SK-N-SH (cell line): Measurements from ENCODE around the gene P3H4. TPM values are rescaled to one million over a fixed set of nuclear protein-coding genes. Genes with fewer than 3 reads are reported as not detected.
"Not testable (repeated sequence)": the region's sequence is repeated elsewhere in the genome, so short reads cannot be mapped to it uniquely, and the experiment has no call there.

ENCODE experiments used
- CTCF ChIA-PET: fragments of 300-600, 350-600 bp; formaldehyde crosslinking; extraction: SDS; loops from one replicate; lab custom pipeline; 2021; lab: Yijun Ruan, JAX
- POLR2A ChIA-PET: fragments of 350-600 bp; sonication (Branson Sonifier 250); formaldehyde crosslinking; extraction: SDS; loops from one replicate; lab custom pipeline; 2020; ENCODE audit warnings: antibody characterized with exemption, inconsistent platforms; lab: Yijun Ruan, JAX
- DNase-seq: peaks from one replicate; pipeline ENCODE4 v3.0.0; 2012
- H2AFZ ChIP-seq: fragments of 200-600 bp; sonication (generic); 2 replicates; pipeline ENCODE4 v1.8.1; 2016; ENCODE audit warnings: antibody characterized with exemption, mild to moderate bottlenecking, low read depth
- H3F3A ChIP-seq: fragments of 200-600 bp; sonication (generic); replicated peaks from 2 replicates; pipeline ENCODE3; 2016; ENCODE audit warnings: antibody characterized with exemption, mild to moderate bottlenecking; ENCODE audit not compliant: insufficient read depth
- H3K27ac ChIP-seq, 2 experiments: fragments of 200-500 bp in 1 of 2; fragments of 200-600 bp in 1 of 2; sonication (Bioruptor generic) in 1 of 2; sonication (generic), shearing (Covaris generic) in 1 of 2; 2 replicates each; pipeline versions ENCODE4 v1.5.1 to v1.6.1; 2014 to 2016; ENCODE audit warnings: low read depth in 2 of 2, inconsistent platforms in 1 of 2, low read length in 1 of 2, mild to moderate bottlenecking in 1 of 2, mixed read lengths in 1 of 2
- H3K27me3 ChIP-seq: fragments of 200-600 bp; sonication (generic), shearing (Covaris generic); 2 replicates; pipeline ENCODE4 v1.6.1; 2016; ENCODE audit warnings: mixed run types; ENCODE audit not compliant: insufficient read depth
- H3K36me3 ChIP-seq, 2 experiments: fragments of 200-500 bp in 1 of 2; fragments of 200-600 bp in 1 of 2; sonication (Bioruptor generic) in 1 of 2; sonication (generic) in 1 of 2; replicated peaks in 1 of 2; 2 replicates each; pipeline versions ENCODE3 to v1.5.1; 2014 to 2016; ENCODE audit warnings: low read length in 1 of 2, mild to moderate bottlenecking in 1 of 2; ENCODE audit not compliant: insufficient read depth in 2 of 2, control insufficient read depth in 1 of 2
- H3K4me1 ChIP-seq, 2 experiments: fragments of 200-500 bp in 1 of 2; fragments of 200-600 bp in 1 of 2; sonication (Bioruptor generic) in 1 of 2; sonication (generic), shearing (Covaris generic) in 1 of 2; 2 replicates each; pipeline versions ENCODE4 v1.5.1 to v1.6.1; 2014 to 2016; ENCODE audit warnings: low read depth in 1 of 2, low read length in 1 of 2, mixed run types in 1 of 2; ENCODE audit not compliant: insufficient read depth in 2 of 2, control insufficient read depth in 1 of 2
- H3K4me2 ChIP-seq: fragments of 200-600 bp; sonication (generic), shearing (Covaris generic); 2 replicates; pipeline ENCODE4 v1.6.1; 2017; ENCODE audit warnings: mixed run types
- H3K4me3 ChIP-seq, 2 experiments: fragments of 200-500 bp in 1 of 2; fragments of 200-600 bp in 1 of 2; sonication (Bioruptor generic) in 1 of 2; sonication (generic), shearing (Covaris generic) in 1 of 2; 2 replicates each; pipeline versions ENCODE4 v1.5.1 to v1.8.1; 2014 to 2016; ENCODE audit warnings: low read depth in 2 of 2, inconsistent platforms in 1 of 2, low read length in 1 of 2, mild to moderate bottlenecking in 1 of 2, mixed read lengths in 1 of 2, moderate library complexity in 1 of 2
- H3K79me2 ChIP-seq: fragments of 200-600 bp; sonication (generic); 2 replicates; pipeline ENCODE4 v1.8.1; 2017; ENCODE audit warnings: mild to moderate bottlenecking; ENCODE audit not compliant: insufficient read depth
- H3K9ac ChIP-seq: fragments of 200-600 bp; sonication (generic); 2 replicates; pipeline ENCODE4 v1.6.1; 2017; ENCODE audit warnings: mixed run types
- H3K9me2 ChIP-seq: fragments of 200-600 bp; sonication (generic); 2 replicates; pipeline ENCODE4 v1.6.1; 2017; ENCODE audit warnings: mixed run types
- H3K9me3 ChIP-seq: fragments of 200-600 bp; sonication (generic); 2 replicates; pipeline ENCODE4 v1.6.1; 2017; ENCODE audit warnings: mixed run types, mild to moderate bottlenecking, moderate library complexity
- H4K20me1 ChIP-seq: fragments of 200-600 bp; sonication (generic); 2 replicates; pipeline ENCODE4 v1.6.1; 2017; ENCODE audit warnings: mild to moderate bottlenecking, mixed run types; ENCODE audit not compliant: insufficient read depth
- ELF1 ChIP-seq: IDR thresholded peaks from 2 replicates; pipeline ENCODE4 v1.4.0; 2012
- EZH2phosphoT487 ChIP-seq: fragments of 200-600 bp; sonication (generic); IDR thresholded peaks from 2 replicates; pipeline ENCODE4 v1.6.1; 2017; ENCODE audit warnings: low read depth, mixed run types, mild to moderate bottlenecking, antibody characterized with exemption, moderate library complexity, borderline replicate concordance
- FOXJ3 ChIP-seq: sonication (generic); formaldehyde crosslinking; IDR thresholded peaks from 2 replicates; pipeline ENCODE4 v1.5.1; 2020; ENCODE audit warnings: mild to moderate bottlenecking, missing genetic modification reagents
- GATA2 ChIP-seq: sonication (generic); formaldehyde crosslinking; IDR thresholded peaks from 2 replicates; pipeline ENCODE4 v1.5.0; 2020; ENCODE audit warnings: mild to moderate bottlenecking, missing genetic modification reagents
- MEF2A ChIP-seq: IDR thresholded peaks from 2 replicates; pipeline ENCODE4 v1.4.0; 2012; ENCODE audit warnings: low read depth, borderline replicate concordance
- MXI1 ChIP-seq: IDR thresholded peaks from 2 replicates; pipeline ENCODE4 v1.6.1; 2012; ENCODE audit warnings: mild to moderate bottlenecking, low read depth, low read length, improper control_type of control experiment
- NFIC ChIP-seq: IDR thresholded peaks from 2 replicates; pipeline ENCODE4 v1.4.0; 2012; ENCODE audit warnings: borderline replicate concordance
- NRF1 ChIP-seq: IDR thresholded peaks from 2 replicates; pipeline ENCODE4 v1.6.1; 2012; ENCODE audit warnings: low read depth, mild to moderate bottlenecking, low read length
- RCOR1 ChIP-seq: fragments of 150-350 bp; IDR thresholded peaks from 2 replicates; pipeline ENCODE4 v1.6.1; 2017; ENCODE audit warnings: antibody characterized with exemption, low read length
- TEAD4 ChIP-seq: IDR thresholded peaks from 2 replicates; pipeline ENCODE4 v1.4.0; 2012; ENCODE audit warnings: mild to moderate bottlenecking, borderline replicate concordance; ENCODE audit not compliant: insufficient read depth
- WGBS: methylation state at CpG from one replicate; pipeline ENCODE4 v1.1.6; 2017; ENCODE audit warnings: low lambda C conversion rate; 5-methylcytosine and 5-hydroxymethylcytosine counted together
- polyA plus RNA-seq, 3 experiments: library from polyadenylated mRNA; depleted of rRNA; stranded (reverse); fragments of >200 nt; gene quantifications; 2 replicates each; pipeline ENCODE4 v1.2.3, GENCODE V29; 2012
- TF ChIP-seq, protein P1 (sequence below): IDR thresholded peaks from 2 replicates; pipeline ENCODE4 v1.4.0; 2012; ENCODE audit warnings: low read depth
- TF ChIP-seq, protein P2 (sequence below): IDR thresholded peaks from 2 replicates; pipeline ENCODE4 v1.6.1; 2012; ENCODE audit warnings: mild to moderate bottlenecking, low read depth, low read length, moderate library complexity
- TF ChIP-seq, protein P3 (sequence below): IDR thresholded peaks from 2 replicates; pipeline ENCODE4 v1.4.0; 2012; ENCODE audit warnings: low read depth, borderline replicate concordance

Gene P3H4
- polyA plus RNA-seq, 1 of the 3 experiments (the other 2 are of a cell fraction) = 88.3 TPM

DNA sequence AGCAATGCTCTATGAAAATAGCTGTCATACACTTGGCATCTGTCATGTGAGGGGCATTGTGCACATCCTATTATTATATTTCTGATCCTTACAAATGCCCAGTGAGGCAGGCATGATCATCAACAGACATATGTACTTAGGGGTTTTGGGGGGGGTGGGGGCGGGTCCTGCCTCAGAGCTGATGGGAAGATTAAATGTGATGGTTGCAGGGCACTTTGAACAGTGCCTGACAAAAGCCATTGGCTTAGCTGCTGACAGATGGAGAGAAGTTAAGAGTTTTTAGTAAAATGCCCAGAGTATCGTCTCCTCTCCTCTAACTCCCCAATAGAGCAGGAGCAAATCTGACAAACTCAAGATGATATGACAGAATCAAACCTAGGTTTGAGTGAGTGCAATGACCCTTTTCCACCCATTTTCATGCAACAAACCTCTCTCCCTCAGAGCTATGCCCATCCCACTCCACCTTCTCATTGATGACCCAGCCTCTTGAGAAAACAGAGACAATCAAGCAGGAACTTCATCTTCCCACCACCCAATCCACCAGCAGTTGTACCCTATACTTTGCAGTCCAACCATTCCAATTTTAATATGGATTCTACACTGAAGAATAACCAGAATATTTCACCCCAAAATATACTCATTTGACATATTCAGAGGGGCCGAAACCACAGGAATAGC, 48.6 kb upstream of the P3H4 start:
- ChIA-PET POLR2A (interaction anchor here (0.5 kb wide), 1 partner anchor 8 kb away, joined by 6 read pairs; no protein-coding TSS in a partner anchor), CTCF (interaction anchor here (1.6 to 3.1 kb wide), 2 partner anchors 59 to 74 kb away, joined by 5 to 12 read pairs; partner anchors contain the start of gene JUP)
- peaks cover 4% of the 10 kb centered on the region for H3F3A ChIP-seq
- 71% methylated on average over 3 of the region's 3 CpGs for WGBS
- TF ChIP-seq MXI1 (peak; percentile 36; the same call in 1 of the 2 replicates), FOXJ3 (CRISPR knock-in tag) (no peak)
- peaks cover 46% of the 10 kb centered on the region for H4K20me1 ChIP-seq
- no peak overlapping the region for H3K4me2 ChIP-seq
- peaks cover 93% of the 10 kb centered on the region for H3K79me2 ChIP-seq
- no peak overlapping the region for H3K9ac ChIP-seq
- H3K27me3 ChIP-seq = no peaks in the 10 kb centered on the region
- peak; percentile 60 for DNase-seq
- H3K4me3 ChIP-seq = no peak overlapping the region
- H3K4me1 ChIP-seq = peaks cover 5 to 24% of the 10 kb centered on the region in 2 experiments; a peak in 2 of 4 replicates
- no peak overlapping the region for H2AFZ ChIP-seq
- H3K27ac ChIP-seq = peak overlapping the region in 1 of 2 experiments; percentile 50; a peak in 2 of 4 replicates
- no peaks in the 10 kb centered on the region for H3K36me3 ChIP-seq
- no peaks in the 10 kb centered on the region for H3K9me3 ChIP-seq
- no peaks in the 10 kb centered on the region for H3K9me2 ChIP-seq

DNA sequence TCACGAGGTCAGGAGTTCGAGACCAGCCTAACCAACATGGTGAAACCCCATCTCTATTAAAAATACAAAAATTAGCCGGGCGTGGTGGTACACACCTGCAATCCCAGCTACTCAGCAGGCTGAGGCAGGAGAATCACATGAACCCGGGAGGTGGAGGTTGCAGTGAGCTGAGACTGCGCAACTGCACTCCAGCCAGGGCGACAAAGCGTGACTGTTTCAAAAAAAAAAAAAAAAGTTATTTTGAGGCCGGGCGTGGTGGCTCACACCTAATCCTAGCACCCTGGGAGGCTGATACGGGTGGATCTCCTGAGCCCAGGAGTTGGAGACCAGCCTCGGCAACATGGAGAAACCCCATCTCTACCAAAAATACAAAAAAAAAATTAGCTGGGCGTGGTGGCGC, 39.6 kb upstream of the P3H4 start:
- H3K27ac ChIP-seq, POLR2A ChIA-PET, H3F3A ChIP-seq, H3K9ac ChIP-seq, H2AFZ ChIP-seq, H3K27me3 ChIP-seq, H3K9me3 ChIP-seq, H3K4me3 ChIP-seq, H3K4me2 ChIP-seq, H3K4me1 ChIP-seq, DNase-seq, H3K9me2 ChIP-seq: not testable (repeated sequence)
- CTCF ChIA-PET = interaction anchor here (1.0 to 1.6 kb wide), 2 partner anchors 12 to 108 kb away, joined by 3 to 4 read pairs; no protein-coding TSS in a partner anchor
- Histone ChIP-seq H3K36me3 (peaks cover 20 to 21% of the 10 kb centered on the region in 2 experiments), H3K79me2 (peaks cover 66% of the 10 kb centered on the region; the same call in 1 of the 2 replicates), H4K20me1 (peaks cover 27% of the 10 kb centered on the region)
- WGBS = 97% methylated on average over 14 of the region's 14 CpGs

DNA sequence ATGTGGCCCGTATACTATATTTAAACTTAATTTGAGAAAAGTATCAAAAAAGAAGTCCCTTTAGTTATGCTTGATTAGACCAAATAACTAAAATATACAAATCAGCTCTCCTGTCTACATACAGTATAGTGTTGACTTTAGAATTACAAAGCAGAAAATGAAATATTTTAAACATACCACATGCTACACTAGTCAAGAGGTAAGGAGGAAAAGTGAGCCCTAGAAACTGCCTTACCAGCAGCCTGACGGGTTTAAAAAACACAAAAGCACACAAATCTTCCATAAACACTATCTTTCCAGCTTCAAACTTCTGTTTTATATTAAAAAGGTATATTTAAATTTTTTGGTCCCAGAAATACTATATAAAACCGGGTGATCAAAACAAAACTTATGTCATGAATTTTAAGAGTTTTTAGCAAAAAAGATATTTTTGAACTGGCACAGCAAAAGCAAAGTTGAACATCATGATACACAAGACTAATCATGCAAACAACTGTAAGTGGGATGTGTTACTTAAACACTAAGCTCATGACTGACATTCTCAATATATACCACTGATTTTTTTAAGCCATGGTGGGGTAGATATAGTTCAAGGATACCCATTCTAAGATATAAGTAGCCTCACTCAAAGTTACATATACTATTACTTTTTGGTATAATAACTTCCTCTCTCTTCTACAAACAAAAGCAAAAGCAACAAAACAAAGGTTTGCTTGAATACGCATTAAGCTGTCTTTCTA, 37.7 kb upstream of the P3H4 start:
- Histone ChIP-seq H3K9me2 (no peaks in the 10 kb centered on the region), H3F3A (peaks cover 6% of the 10 kb centered on the region), H2AFZ (no peak overlapping the region), H3K27me3 (no peaks in the 10 kb centered on the region), H3K4me2 (no peak overlapping the region), H3K27ac (no peak overlapping the region), H3K9ac (no peak overlapping the region), H3K4me1 (no peaks in the 10 kb centered on the region), H3K9me3 (no peaks in the 10 kb centered on the region), H4K20me1 (peaks cover 27% of the 10 kb centered on the region), H3K36me3 (peaks cover 14 to 15% of the 10 kb centered on the region in 2 experiments), H3K79me2 (peaks cover 54% of the 10 kb centered on the region; the same call in 1 of the 2 replicates), H3K4me3 (no peak overlapping the region)
- ChIA-PET CTCF (interaction anchor here (0.8 to 2.1 kb wide), 3 partner anchors 13 to 48 kb away, joined by 3 to 7 read pairs (median 4); partner anchors contain the start of genes NT5C3B and P3H4), POLR2A (no interaction called here)
- 90% methylated on average over 4 of the region's 4 CpGs for WGBS
- TF ChIP-seq EZH2phosphoT487 = no peak
- TF ChIP-seq MEF2A = no peak
- TF ChIP-seq, protein P1, sequence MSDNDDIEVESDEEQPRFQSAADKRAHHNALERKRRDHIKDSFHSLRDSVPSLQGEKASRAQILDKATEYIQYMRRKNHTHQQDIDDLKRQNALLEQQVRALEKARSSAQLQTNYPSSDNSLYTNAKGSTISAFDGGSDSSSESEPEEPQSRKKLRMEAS = no peak
- TF ChIP-seq, protein P2, sequence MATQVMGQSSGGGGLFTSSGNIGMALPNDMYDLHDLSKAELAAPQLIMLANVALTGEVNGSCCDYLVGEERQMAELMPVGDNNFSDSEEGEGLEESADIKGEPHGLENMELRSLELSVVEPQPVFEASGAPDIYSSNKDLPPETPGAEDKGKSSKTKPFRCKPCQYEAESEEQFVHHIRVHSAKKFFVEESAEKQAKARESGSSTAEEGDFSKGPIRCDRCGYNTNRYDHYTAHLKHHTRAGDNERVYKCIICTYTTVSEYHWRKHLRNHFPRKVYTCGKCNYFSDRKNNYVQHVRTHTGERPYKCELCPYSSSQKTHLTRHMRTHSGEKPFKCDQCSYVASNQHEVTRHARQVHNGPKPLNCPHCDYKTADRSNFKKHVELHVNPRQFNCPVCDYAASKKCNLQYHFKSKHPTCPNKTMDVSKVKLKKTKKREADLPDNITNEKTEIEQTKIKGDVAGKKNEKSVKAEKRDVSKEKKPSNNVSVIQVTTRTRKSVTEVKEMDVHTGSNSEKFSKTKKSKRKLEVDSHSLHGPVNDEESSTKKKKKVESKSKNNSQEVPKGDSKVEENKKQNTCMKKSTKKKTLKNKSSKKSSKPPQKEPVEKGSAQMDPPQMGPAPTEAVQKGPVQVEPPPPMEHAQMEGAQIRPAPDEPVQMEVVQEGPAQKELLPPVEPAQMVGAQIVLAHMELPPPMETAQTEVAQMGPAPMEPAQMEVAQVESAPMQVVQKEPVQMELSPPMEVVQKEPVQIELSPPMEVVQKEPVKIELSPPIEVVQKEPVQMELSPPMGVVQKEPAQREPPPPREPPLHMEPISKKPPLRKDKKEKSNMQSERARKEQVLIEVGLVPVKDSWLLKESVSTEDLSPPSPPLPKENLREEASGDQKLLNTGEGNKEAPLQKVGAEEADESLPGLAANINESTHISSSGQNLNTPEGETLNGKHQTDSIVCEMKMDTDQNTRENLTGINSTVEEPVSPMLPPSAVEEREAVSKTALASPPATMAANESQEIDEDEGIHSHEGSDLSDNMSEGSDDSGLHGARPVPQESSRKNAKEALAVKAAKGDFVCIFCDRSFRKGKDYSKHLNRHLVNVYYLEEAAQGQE = no peak
- no peak for TF ChIP-seq TEAD4
- TF ChIP-seq, protein P3, sequence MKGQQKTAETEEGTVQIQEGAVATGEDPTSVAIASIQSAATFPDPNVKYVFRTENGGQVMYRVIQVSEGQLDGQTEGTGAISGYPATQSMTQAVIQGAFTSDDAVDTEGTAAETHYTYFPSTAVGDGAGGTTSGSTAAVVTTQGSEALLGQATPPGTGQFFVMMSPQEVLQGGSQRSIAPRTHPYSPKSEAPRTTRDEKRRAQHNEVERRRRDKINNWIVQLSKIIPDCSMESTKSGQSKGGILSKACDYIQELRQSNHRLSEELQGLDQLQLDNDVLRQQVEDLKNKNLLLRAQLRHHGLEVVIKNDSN = no peak
- no peak for TF ChIP-seq RCOR1
- no peak for TF ChIP-seq NRF1
- no peak for TF ChIP-seq ELF1
- no peak for TF ChIP-seq GATA2
- TF ChIP-seq NFIC = no peak
- no peak for DNase-seq
